HG02610 (cell line): ENCODE results near the gene MAN1A1.
"Not testable (repeated sequence)": the region's sequence is repeated elsewhere in the genome, so short reads cannot be mapped to it uniquely, and the experiment has no call there.

ENCODE experiments used
- ATAC-seq: cut with Tn5 transposase; IDR thresholded peaks from one replicate; pipeline ENCODE4 v1.9.1; 2021; ENCODE audit warnings: mild to moderate bottlenecking, moderate library complexity; ENCODE audit not compliant: unreplicated experiment

Gene MAN1A1

DNA sequence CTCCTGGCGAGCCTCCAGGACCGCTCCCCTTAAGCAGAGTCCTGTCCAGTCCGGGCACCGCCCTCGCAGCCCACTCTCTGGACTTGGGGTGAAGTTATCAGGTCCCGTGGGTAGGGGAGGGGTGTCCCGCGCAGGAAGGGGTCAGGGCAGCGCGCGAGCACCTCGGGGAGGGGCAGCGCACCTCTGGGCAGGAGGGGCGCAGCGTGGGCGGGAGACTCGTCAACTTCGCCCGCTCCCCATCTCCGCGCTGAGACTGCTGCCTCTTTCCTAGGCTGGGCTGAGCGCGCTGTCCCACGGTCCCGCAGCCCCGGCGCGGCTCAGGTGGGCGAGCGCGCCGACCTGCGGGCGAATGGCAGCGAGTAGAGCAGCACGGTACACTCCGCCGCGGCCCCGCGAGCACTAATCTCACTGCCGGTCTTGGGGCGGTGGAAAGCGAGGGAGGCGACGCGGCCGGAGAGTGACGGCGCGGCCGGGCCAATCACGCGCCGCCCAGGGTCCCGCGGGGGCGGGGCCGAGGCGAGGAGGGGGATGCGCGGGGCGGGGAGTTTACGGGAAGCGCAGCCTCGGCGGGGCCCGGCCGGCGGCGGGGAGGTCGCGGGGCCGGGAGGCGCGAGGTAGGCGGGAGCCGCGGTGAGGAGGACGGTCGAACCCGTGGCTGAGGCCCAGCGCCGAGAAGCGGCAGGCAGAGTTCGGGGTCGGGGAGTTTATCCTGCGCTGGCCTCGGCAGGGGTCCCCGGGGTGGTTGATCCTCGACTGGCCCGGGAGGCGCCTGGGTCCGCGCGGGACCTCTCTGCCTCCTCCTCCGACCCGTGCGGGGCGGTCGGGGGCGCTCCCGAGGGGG lies at the start of gene MAN1A1:
TSS of gene MAN1A1 (minus strand) at position 401 of the 841 bp plus-strand sequence. CDS start 696 bp downstream, outside the sequence.
- peak; percentile 80 for ATAC-seq

DNA sequence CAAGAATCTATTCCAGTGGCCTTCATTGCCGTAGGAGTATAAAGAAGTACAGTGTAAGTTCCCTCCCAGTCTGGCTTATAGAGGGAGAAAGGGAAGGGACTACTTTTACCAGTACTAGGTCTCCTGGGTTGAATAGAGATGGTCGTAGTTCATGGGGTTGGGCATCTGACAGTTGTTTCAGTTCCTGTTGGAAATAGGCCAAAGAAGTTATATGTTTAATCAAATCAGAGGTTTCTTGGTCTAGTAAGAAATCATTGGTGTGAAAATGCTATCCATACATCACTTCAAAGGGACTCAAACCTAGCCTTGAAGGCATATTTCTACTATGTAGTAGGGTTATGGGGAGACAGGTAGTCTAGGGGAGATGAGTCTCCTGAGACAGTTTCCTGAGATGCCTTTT lies 45.6 kb upstream of the MAN1A1 start:
- ATAC-seq, result peak; percentile 79

GRCh38 chr6:119390247-119390793 lies 40.8 kb upstream of the MAN1A1 start:
- ATAC-seq, result no peak

DNA sequence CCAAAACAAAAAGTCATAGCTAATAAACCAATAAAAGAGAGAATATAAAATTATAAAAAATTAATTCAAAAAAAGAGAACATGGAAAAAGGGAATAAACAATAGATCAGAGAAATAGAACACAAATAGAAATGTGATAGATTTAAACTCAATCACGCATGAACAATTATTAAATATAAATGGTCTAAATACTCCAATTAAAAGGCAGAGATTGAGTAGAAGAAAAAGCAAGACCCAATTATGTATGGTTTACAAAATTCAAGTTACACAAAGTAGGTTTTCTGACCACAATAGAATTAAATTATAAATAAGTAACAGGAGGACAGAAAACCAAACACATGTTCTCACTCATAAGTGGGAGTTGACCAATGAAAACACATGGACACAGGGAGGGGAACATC lies 36.4 kb upstream of the MAN1A1 start:
- no peak for ATAC-seq

DNA sequence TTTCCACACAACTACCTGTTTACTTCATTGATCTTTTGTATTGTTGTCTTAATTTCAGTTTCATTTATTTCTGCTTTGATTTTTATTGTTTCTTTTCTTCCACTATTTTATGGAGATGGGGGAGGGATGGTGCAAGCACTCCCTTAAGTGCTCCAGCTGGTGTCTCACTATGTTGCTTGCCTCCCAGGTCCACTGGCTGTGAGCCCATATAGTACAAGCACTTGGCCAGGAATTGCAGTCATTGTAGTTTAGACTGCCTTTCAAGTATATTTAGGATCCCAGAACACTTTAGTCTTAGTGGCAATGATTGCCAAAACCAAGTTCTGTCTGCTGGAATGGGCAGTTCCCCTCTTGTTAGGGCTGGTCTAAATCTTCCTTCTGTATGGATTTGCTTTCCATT lies 34.9 kb upstream of the MAN1A1 start:
- ATAC-seq, result no peak

DNA sequence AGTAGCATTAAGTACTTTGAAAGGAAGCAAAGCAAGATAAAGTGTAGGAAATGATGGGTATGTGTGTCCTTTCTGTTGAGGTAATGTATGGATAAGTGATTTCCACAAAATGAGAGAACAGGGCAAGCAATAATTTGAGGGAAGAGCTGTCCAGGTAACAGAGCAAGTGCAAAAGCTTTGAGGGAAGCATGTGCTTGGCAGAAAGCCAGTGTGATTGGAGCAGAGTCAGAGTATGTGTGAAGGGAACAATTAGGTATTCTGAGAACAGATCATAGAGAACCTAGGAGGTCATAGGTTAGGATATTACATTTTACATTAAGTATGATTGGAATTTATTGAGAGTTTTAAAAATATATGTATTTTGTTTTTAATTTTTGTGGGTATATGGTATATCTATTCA lies 30.2 kb upstream of the MAN1A1 start:
- ATAC-seq, result no peak

GRCh38 chr6:119377043-119377442 lies 27.5 kb upstream of the MAN1A1 start:
- ATAC-seq, result not testable (repeated sequence)

DNA sequence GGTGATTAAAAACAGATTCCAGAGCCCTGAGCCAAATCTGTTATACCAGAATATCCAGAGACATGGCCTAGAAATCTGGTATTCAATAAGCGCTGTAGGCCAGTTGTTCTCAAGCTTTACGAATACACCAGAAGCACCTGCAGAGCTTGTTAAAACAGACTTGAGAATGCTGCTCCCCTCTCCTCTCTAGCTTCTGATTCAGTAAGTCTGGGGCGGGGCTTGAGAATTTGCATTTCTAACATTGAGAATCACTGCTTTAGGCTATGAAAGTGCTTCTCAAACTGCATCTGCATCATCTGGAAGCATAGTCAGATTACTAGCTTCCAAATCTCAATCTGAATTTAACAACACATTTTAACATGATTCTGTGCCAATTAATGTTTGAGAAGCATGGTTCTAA lies 20.5 kb upstream of the MAN1A1 start:
- no peak for ATAC-seq

- no peak for ATAC-seq
These were observed 19.4 kb upstream of the MAN1A1 start for GRCh38 chr6:119368921-119369320.

GRCh38 chr6:119361209-119361608 lies 11.6 kb upstream of the MAN1A1 start:
- no peak for ATAC-seq

DNA sequence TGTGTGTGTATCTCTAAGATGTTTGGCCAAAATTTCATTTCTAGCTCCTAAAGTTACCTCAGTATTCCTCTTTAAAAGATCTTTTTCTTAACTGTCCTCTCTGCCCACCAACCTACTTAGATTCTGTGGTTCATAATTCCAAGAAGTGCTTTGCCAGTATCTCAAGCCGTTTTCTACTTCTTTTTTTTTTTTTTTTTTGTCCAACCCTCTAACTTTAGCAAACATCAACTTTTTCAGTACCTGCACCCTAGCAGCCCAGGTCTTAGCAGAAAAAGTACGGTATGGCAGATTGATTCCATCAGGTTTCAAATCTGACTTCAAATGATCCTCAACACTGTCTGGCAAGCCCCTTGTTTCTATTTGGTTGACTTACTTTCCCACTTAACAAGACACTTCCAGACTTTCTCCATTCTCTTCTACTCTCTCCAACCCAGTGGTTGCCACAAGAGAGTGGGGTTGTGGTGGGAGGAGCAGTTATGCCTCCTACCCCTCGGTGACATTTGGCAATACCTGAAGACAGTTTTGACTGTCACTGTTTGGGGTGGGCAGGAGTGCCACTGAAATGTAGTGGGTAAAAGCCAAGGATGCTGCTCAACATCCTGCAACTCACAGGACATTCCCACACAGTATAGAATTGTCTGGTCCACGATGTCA lies 10.8 kb upstream of the MAN1A1 start:
- no peak for ATAC-seq

DNA sequence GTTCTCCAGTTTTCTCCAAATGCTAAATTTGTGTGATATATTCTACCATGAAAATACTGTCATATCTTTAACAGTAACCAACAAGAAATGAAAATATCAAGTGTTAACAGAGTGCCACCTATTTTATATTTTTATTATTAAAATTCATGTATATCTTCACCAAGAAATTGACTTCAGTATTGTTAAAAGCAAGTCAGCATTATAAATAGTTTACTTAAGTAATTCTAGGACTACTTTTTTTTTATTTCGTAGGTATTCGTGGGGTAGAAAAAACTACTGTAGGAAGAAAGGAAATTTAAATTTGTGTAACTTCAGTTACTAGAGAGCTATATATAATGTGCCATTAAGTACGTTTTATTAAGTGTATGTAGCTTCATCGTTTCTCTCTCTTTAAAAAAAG lies 6.3 kb upstream of the MAN1A1 start:
- no peak for ATAC-seq

DNA sequence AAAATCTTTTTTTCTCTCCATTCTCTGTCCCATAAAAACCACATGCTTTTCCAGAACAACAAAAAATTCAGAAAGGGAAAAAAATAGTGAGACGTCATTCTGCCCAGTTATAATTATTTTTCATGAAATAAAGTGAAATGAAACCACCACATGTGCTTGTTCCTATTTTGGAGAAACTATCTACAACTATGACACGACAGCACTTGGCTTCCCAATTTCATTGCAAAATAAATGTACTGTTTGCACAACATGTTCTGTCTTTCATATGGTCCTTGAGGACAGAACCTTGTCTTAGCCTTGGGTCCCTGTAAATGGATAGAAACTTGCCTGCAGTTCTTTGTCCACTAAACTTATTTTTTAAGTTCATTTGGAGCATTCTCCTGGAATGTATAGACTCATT lies 5.6 kb upstream of the MAN1A1 start:
- ATAC-seq, result no peak

DNA sequence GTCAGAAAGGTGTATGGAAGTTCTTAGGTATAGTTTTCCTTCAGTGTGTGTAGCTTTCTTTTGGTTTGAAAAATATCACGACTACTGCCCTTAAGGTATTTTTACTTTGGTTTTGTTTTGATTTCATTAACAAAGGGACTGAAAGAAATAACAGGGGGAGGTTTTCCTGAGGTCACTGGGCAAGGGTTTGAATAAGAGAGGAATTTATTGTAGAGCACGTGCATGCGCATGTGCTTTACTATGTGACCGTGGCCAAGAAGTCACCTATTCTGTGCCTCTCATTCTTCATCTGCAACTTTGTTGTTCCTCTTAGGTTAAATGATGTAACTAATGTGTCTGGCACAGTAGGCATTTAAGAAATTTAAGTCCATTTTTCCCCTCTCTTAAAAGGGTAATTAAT lies 4.1 kb upstream of the MAN1A1 start:
- ATAC-seq, result no peak

DNA sequence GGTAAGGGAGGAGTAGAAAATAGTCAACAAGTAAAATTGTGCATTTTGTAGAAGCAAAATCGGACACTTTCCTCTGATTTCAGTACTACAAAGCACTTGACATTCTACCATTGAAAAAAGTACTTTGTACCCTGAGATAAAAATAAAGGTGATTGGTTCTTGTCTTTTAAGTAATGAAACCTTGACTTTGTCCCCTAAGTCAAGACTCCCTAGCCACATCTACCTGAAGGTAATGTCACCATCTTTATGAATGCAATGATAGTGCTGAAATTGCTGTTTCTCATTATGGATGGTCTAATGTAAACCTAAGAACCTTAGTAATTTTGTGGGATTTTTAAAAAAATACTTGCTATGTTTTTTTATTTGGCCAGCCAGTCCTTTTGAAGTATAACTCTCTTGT lies 2.4 kb upstream of the MAN1A1 start:
- no peak for ATAC-seq

- ATAC-seq, result no peak
These were observed 1.4 kb upstream of the MAN1A1 start for GRCh38 chr6:119350952-119351372.

DNA sequence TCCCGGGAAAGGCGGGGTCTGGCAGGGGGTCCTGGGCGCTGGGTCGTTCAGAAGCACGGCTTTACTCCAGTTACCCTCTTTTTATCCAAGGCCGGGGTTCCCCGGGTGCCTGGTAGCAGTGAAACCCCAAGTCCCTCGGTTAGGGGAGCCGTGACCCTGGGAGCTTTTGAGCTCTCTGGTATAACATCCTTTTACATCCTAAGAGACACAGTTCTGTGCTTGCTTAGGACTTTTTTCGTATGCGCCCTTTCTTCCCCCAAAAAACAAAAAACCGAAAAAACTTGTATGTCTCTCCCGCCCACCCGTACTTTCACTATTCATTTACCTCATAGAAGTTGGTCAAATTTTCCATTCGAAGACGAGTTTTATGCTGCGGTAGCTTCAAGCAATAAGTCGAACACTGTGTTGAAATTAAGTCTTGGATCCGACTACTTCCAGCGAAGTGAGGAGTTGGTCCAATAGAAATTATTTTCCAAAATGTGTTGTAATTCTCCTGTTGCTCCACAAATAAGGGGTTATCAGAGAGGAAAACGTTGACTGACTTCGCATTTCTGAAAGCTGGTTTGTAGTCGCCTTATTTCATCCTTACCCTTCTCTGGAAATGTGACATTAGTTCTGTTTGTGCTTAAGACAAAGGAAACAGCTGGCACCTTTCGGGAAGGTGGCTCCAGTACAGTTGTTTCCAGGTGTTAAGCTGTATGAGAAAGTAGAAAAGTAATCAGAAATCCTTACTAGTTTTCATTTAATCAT lies 816 bp upstream of the MAN1A1 start:
- peak; percentile 14 for ATAC-seq

DNA sequence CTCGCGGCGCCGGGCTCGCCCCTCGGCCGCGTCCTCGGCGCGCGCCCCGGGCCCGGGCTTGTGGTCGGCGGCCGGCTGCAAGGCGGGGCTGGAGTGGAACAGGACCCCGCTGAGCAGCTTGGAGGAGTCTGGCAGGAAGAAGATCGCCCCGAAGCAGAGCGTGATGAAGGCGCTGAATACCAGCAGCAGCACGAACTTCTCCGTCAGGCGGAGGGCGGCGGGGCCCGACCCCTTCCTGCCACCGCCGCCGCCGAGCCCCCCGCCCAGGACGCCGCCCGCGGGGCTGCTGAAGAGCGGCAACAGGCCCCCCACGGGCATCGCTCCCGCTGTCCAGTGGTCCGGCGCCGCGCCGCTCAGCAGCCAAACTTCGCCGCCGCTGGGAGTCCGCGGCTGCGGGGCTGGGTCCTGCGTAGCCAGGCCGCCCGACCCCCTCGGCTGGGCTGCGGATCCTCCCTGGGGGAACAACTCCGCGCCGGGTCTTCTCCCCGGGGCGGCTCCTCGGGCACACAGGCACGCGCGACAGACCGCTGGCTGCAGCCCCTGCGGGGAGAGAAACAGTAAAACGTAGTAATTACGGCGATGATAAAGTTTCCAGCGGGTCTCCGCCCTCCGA lies 707 bp downstream of the MAN1A1 start:
- ATAC-seq, result no peak

- peak; percentile 13 for ATAC-seq
These were observed 1.3 kb downstream of the MAN1A1 start for GRCh38 chr6:119348096-119348747.

DNA sequence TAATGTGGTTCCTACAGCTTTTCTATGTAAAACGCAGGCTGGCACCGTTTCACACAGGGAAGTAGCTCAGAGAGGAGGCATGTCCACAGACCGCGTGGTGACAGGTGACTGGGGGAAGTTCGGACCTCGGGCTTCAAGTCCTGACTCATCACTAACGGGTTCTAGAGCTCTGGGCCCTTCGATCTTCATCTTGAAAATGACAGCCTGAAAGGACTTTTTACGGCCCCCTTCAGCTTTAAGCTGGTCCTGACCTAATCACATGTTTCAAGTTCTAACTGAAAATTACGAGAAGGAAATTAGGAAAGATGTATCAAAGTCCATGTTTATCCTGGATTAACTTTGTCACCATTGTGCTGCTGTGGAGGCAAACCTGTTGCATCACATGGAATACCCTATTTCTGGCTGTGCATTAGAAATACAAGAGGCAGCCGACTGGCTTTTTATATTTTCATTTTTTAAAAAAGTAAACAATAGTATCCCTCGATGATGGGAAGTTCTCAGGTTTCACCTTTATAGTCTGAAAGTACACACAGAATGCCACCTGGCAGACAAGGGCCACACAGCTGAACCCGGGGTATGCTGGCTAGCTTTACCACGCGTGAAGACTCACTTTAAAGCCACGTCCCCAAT lies 2.0 kb downstream of the MAN1A1 start:
- peak; percentile 34 for ATAC-seq
